ENCODE results near the gene NFAM1. TPM values are rescaled to one million over a fixed set of nuclear protein-coding genes. Genes with fewer than 3 reads are reported as not detected.

Gene NFAM1
- total RNA-seq, 1 donor from 2014 or later, result 0.91 TPM

DNA sequence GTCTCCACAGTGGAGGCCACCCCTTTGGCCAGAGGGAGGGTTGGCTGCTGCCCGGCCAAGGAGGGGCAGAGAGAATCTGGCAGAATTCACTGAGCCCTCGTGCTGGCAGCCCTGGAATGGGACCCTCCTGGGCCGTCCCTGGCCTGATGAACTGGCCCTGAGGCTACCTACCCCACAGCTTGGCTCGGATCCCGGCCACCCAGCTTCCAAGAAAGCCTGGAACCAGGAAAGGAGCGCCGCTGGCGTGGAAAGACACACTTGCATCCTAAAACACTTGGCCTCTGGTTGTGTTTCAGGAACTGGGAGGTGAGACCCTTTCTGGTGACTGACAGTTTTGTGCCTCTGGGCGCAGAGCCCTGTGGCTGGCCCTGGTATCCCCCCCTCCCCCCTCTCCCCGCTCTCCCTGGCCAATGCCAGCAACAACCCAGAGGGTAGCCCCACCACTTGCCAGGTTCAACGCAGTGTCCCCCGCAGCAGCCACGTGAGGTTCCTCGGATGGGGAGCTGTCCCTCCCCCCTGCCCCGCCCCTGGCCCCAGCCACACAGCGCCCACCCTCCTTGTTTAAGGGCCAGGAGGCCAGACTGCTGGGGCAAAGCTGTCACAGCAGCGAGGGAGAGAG lies 693 bp downstream of the NFAM1 start:
- DNase-seq, result no peak
- Mint-ChIP-seq H3K27me3 (ENCODE audit: unreplicated experiment) (peaks cover 13% of the 10 kb centered on the region), H3K9me3 (ENCODE audit: unreplicated experiment) (peaks cover 7% of the 10 kb centered on the region), H3K36me3 (ENCODE audit: unreplicated experiment) (no peaks in the 10 kb centered on the region), H3K27ac (ENCODE audit: unreplicated experiment) (no peak overlapping the region), H3K4me1 (ENCODE audit: low read depth, unreplicated experiment) (peaks cover 24% of the 10 kb centered on the region), H3K4me3 (ENCODE audit: unreplicated experiment) (peak overlapping the region; percentile 72)
- TF ChIP-seq, protein P1, sequence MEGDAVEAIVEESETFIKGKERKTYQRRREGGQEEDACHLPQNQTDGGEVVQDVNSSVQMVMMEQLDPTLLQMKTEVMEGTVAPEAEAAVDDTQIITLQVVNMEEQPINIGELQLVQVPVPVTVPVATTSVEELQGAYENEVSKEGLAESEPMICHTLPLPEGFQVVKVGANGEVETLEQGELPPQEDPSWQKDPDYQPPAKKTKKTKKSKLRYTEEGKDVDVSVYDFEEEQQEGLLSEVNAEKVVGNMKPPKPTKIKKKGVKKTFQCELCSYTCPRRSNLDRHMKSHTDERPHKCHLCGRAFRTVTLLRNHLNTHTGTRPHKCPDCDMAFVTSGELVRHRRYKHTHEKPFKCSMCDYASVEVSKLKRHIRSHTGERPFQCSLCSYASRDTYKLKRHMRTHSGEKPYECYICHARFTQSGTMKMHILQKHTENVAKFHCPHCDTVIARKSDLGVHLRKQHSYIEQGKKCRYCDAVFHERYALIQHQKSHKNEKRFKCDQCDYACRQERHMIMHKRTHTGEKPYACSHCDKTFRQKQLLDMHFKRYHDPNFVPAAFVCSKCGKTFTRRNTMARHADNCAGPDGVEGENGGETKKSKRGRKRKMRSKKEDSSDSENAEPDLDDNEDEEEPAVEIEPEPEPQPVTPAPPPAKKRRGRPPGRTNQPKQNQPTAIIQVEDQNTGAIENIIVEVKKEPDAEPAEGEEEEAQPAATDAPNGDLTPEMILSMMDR (IDR thresholded peaks at IDR 0.05; ENCODE audit: partially characterized antibody, unreplicated experiment), result no peak

GRCh38 chr22:42430528-42431125 lies 1.6 kb downstream of the NFAM1 start:
- Mint-ChIP-seq H3K27ac (ENCODE audit: unreplicated experiment) (no peak overlapping the region), H3K4me1 (ENCODE audit: low read depth, unreplicated experiment) (peaks cover 24% of the 10 kb centered on the region), H3K4me3 (ENCODE audit: unreplicated experiment) (peak overlapping the region; percentile 30), H3K27me3 (ENCODE audit: unreplicated experiment) (peaks cover 13% of the 10 kb centered on the region), H3K9me3 (ENCODE audit: unreplicated experiment) (peaks cover 7% of the 10 kb centered on the region), H3K36me3 (ENCODE audit: unreplicated experiment) (no peaks in the 10 kb centered on the region)
- TF ChIP-seq, protein P1 (IDR thresholded peaks at IDR 0.05; ENCODE audit: partially characterized antibody, unreplicated experiment), result no peak
- no peak for DNase-seq

- TF ChIP-seq, protein P1 (IDR thresholded peaks at IDR 0.05; ENCODE audit: partially characterized antibody, unreplicated experiment), result no peak
- Mint-ChIP-seq H3K27me3 (ENCODE audit: unreplicated experiment) (peaks cover 13% of the 10 kb centered on the region), H3K4me3 (ENCODE audit: unreplicated experiment) (no peak overlapping the region), H3K36me3 (ENCODE audit: unreplicated experiment) (no peaks in the 10 kb centered on the region), H3K4me1 (ENCODE audit: low read depth, unreplicated experiment) (peaks cover 26% of the 10 kb centered on the region), H3K27ac (ENCODE audit: unreplicated experiment) (no peak overlapping the region), H3K9me3 (ENCODE audit: unreplicated experiment) (peaks cover 7% of the 10 kb centered on the region)
- DNase-seq, result no peak
Measured at GRCh38 chr22:42428760-42429159, 3.4 kb downstream of the NFAM1 start.

- H3K36me3 Mint-ChIP-seq (ENCODE audit: unreplicated experiment), result no peaks in the 10 kb centered on the region
- H3K27ac Mint-ChIP-seq (ENCODE audit: unreplicated experiment), result no peak overlapping the region
- TF ChIP-seq, protein P1 (IDR thresholded peaks at IDR 0.05; ENCODE audit: partially characterized antibody, unreplicated experiment), result no peak
- no peak for DNase-seq
- H3K4me1 Mint-ChIP-seq (ENCODE audit: low read depth, unreplicated experiment), result peaks cover 21% of the 10 kb centered on the region
- peaks cover 11% of the 10 kb centered on the region for H3K27me3 Mint-ChIP-seq (ENCODE audit: unreplicated experiment)
- peaks cover 7% of the 10 kb centered on the region for H3K9me3 Mint-ChIP-seq (ENCODE audit: unreplicated experiment)
- H3K4me3 Mint-ChIP-seq (ENCODE audit: unreplicated experiment), result no peak overlapping the region
Measured at GRCh38 chr22:42428025-42428424, 4.2 kb downstream of the NFAM1 start.

DNA sequence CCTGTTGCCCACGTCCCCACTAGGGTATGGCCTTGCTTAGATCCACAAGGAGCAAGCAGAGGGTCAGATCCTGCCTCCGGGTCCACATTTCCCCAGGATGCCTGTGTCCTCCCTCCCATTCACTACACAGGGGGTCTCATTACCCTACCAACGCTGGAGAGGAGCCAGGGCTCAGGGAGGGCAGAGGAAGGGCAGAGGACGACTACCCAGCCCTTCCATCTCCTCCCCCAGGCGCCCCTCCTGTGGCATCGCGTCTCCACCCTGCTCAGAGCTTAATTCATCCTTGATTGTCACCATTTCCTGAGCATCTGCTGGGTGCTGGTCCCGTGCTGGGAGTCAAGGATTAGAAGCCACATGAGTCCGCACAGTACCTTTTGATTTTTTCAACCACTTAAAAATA lies 5.0 kb downstream of the NFAM1 start:
- Mint-ChIP-seq H3K4me3 (ENCODE audit: unreplicated experiment) (no peak overlapping the region), H3K27me3 (ENCODE audit: unreplicated experiment) (peaks cover 13% of the 10 kb centered on the region), H3K27ac (ENCODE audit: unreplicated experiment) (peak overlapping the region; percentile 8), H3K4me1 (ENCODE audit: low read depth, unreplicated experiment) (peaks cover 19% of the 10 kb centered on the region), H3K36me3 (ENCODE audit: unreplicated experiment) (no peaks in the 10 kb centered on the region), H3K9me3 (ENCODE audit: unreplicated experiment) (peaks cover 7% of the 10 kb centered on the region)
- no peak for DNase-seq
- TF ChIP-seq, protein P1 (IDR thresholded peaks at IDR 0.05; ENCODE audit: partially characterized antibody, unreplicated experiment), result no peak
